Adrenal gland (tissue), 12 donors: ENCODE data around the gene PSMG1. TPM values are rescaled to one million over a fixed set of nuclear protein-coding genes. Genes with fewer than 3 reads are reported as not detected.
"Not testable (repeated sequence)": the region's sequence is repeated elsewhere in the genome, so short reads cannot be mapped to it uniquely, and the experiment has no call there.

ENCODE experiments used
- DNase-seq, 7 donors: peaks; one replicate each; pipeline ENCODE4 v3.0.0-alpha.2; 2019 to 2020
- H3K27ac ChIP-seq, 5 donors: fragments of 200-600 bp; sonication (generic) in 4 of 5; 1 replicate in 3 of 5; 2 replicates in 2 of 5; pipeline versions ENCODE4 v1.5.1 to v1.8.0; 2016 to 2020; ENCODE audit warnings: mild to moderate bottlenecking in 1 of 5
- H3K27me3 ChIP-seq: fragments of 200-600 bp; 2 replicates; pipeline ENCODE4 v1.8.0; 2021
- H3K36me3 ChIP-seq, 2 donors: fragments of 200-600 bp; replicated peaks in 1 of 2; 1 replicate in 1 of 2; 2 replicates in 1 of 2; pipeline versions ENCODE4 v1.5.1 to v1.8.0; 2018 to 2022
- H3K4me1 ChIP-seq, 2 donors: fragments of 200-600 bp; replicated peaks in 1 of 2; 1 replicate in 1 of 2; 2 replicates in 1 of 2; pipeline versions ENCODE4 v1.5.1 to v1.8.0; 2018 to 2021
- H3K4me3 ChIP-seq, 4 donors: fragments of 200-600 bp; sonication (generic) in 3 of 4; one replicate each; pipeline ENCODE4 v1.5.1; 2016 to 2018
- H3K9me3 ChIP-seq, 3 donors: fragments of 200-600 bp; sonication (generic) in 1 of 3; replicated peaks in 1 of 3; 1 replicate in 2 of 3; 2 replicates in 1 of 3; pipeline versions ENCODE4 v1.5.1 to v1.8.0; 2016 to 2021
- CTCF ChIP-seq, 6 experiments: fragments of 450-650 bp in 4 of 6; fragments of 200-600 bp in 2 of 6; sonication (generic) in 1 of 6; IDR thresholded peaks; 1 replicate in 5 of 6; 2 replicates in 1 of 6; pipeline versions ENCODE4 v1.5.1 to v1.8.0; 2016 to 2021; ENCODE audit warnings: antibody characterized with exemption in 6 of 6, mild to moderate bottlenecking in 2 of 6, moderate library complexity in 1 of 6
- POLR2A ChIP-seq, 2 donors: fragments of 450-650 bp; IDR thresholded peaks; one replicate each; pipeline ENCODE4 v1.6.1; 2017; ENCODE audit warnings: antibody characterized with exemption in 2 of 2, mild to moderate bottlenecking in 2 of 2, moderate library complexity in 1 of 2
- WGBS, 4 donors: extraction: QIAGEN DNeasy Blood & Tissue Kit in 2 of 4; methylation state at CpG; one replicate each; pipeline versions ENCODE4 v1.1.5 to v1.1.7; 2013 to 2017; 5-methylcytosine and 5-hydroxymethylcytosine counted together
- intact Hi-C, 2 donors: fragments of 100-400 bp; cut with DNase I; formaldehyde crosslinking; loops; one replicate each; pipeline versions ENCODE4 v1.14.1 to v1.15.0; 2022 to 2023
- polyA plus RNA-seq, 3 donors: library from polyadenylated mRNA; stranded (reverse); fragments of 200-250 nt in 2 of 3; fragments of 350-450 nt in 1 of 3; fragmentation: Illumina TruSeq in 1 of 3; extraction: RNeasy Lipid Tissue Mini Kit (QIAGEN cat#74804) in 1 of 3; gene quantifications; one replicate each; pipeline ENCODE4 v1.2.3, GENCODE V29; 2013 to 2014
- total RNA-seq, 9 donors: library from RNA; depleted of rRNA in 4 of 9; stranded (reverse); fragments of >200 nt in 4 of 9; fragments of 120-200 nt in 1 of 9; fragmentation: NEBNext Ultra II Directional in 1 of 9; extraction: Animal tissue kit (Norgen Biotek cat#: 25700) in 1 of 9; gene quantifications; one replicate each; pipeline versions ENCODE4 v1.1.0 to v1.2.4, GENCODE V29; 2013 to 2023
- donor health status: healthy with polysubstance abuse.
- donor health status: Bipolar disorder and iron deficiency.
- donor health status: DM: yes; HTN: yes; CAD: no.
- donor health status: DM: no; HTN: no; CAD: no.
- donor health status: DM: no; HTN: no; CAD: no.
- donor health status: DM: yes; HTN: yes; CAD: no.

The PSMG1 gene
- total and polyA plus RNA-seq, 12 donors = 19.0 to 104 (median 37.3) TPM

DNA sequence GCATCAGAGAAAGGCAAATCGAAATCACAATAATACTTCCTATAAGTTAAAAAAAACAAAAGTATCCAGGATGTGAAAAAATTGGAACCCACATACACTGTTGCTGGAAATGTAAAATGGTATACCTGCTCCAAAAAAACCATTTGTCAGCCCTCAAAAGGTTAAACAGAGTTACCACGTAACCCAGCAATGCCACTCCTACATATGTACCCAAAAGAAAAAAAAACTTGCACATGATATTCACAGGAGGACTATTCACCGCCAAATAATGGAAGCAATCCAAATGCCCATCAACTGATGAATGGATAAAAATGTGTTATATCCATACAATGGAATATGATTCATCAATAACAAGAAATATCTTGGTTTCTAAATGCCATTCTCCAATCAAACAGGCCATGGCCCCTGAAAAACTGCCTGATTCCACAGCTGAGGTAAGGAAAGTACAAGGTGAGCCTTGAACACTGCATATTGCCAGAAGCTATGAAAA lies 38.8 kb upstream of the PSMG1 start:
- no peak overlapping the region for H3K27ac ChIP-seq
- H3K36me3 ChIP-seq = peaks cover 0 to 42% of the 10 kb centered on the region in 2 donors
- 90 to 94% (median 91%) methylated on average over 3 of the region's 3 CpGs for WGBS, 4 donors

DNA sequence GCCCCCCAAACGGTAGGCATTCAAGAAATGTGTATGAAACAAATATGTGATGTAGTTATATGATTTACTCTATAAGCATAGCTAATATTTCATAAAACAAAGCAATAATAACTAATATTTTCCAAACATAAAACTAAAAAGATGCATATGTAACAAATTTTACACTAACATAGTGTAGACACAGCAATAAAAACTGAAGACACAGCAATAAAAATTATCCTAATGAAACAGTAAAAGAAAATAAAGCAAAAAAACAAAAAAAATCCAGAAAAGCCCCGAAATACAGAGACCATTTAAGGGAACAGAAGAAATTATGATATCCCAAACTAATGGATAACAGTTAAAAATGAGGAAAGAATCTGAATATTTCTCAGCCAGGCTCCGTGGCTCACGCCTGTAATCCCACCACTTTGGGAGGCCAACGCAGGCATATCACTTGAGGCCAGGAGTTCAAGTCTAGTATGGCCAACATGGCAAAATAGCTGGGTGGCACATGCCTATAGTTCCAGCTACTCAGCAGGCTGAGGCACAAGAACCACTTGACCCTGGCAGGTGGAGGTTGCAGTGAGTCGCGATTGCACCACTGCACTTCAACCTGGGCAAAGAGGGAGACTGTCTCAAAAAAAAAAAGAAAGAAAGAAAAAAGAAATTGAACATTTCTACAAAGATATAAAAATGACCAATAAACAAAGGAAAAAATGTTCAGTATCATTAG lies 38.2 kb upstream of the PSMG1 start:
- WGBS, 4 donors = 94 to 96% (median 96%) methylated on average over 7 of the region's 7 CpGs
- H3K4me3 ChIP-seq = no peak overlapping the region
- intact Hi-C loops = loop anchor here in 1 of 2 donors (10.0 kb wide), 1 partner anchor 53 kb away; no protein-coding TSS in a partner anchor
- H3K36me3 ChIP-seq = peaks cover 0 to 41% of the 10 kb centered on the region in 2 donors
- no peak overlapping the region for H3K27ac ChIP-seq
- no peaks in the 10 kb centered on the region for H3K9me3 ChIP-seq
- no peaks in the 10 kb centered on the region for H3K27me3 ChIP-seq
- TF ChIP-seq CTCF (IDR thresholded peaks at IDR 0.05) = no peak
- TF ChIP-seq POLR2A (IDR thresholded peaks at IDR 0.05) = no peak
- no peaks in the 10 kb centered on the region for H3K4me1 ChIP-seq
- DNase-seq = no peak

More for the DNA sequence above, 38.8 kb upstream of the PSMG1 start:
- no peaks in the 10 kb centered on the region for H3K4me1 ChIP-seq
- H3K9me3 ChIP-seq = no peaks in the 10 kb centered on the region
- intact Hi-C loops = loop anchor here in 1 of 2 donors (10.0 kb wide), 1 partner anchor 53 kb away; no protein-coding TSS in a partner anchor
- DNase-seq = no peak
- TF ChIP-seq CTCF (IDR thresholded peaks at IDR 0.05) = no peak
- no peak for TF ChIP-seq POLR2A (IDR thresholded peaks at IDR 0.05)
- no peaks in the 10 kb centered on the region for H3K27me3 ChIP-seq
- no peak overlapping the region for H3K4me3 ChIP-seq

DNA sequence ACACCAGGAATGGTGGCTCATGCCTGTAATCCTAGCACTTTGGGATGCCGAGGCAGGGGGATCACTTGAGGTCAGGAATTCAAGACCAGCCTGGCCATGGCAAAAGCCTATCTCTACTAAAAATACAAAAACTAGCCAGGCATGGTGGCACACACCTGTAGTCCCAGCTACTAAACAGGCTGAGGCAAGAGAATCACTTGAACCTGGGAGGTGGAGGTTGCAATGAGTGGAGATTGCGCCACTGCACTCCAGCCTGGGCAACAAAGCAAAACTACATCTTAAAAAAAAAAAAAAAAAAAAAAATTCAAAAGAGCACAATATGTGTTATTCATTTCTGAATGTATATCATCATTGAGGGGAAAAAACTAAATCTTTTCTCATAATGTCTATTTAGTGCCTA lies 37.6 kb upstream of the PSMG1 start:
- not testable (repeated sequence) for DNase-seq, H3K9me3 ChIP-seq, H3K27ac ChIP-seq, H3K27me3 ChIP-seq, H3K4me1 ChIP-seq, H3K4me3 ChIP-seq
- intact Hi-C loops = loop anchor here in 1 of 2 donors (10.0 kb wide), 1 partner anchor 54 kb away; no protein-coding TSS in a partner anchor
- peaks cover 0 to 40% of the 10 kb centered on the region in 2 donors for H3K36me3 ChIP-seq
- WGBS, 4 donors = 98 to 100% (median 99%) methylated on average over 2 of the region's 2 CpGs

GRCh38 chr21:39220150-39220549 lies 36.9 kb upstream of the PSMG1 start:
- H3K9me3 ChIP-seq = no peaks in the 10 kb centered on the region
- H3K4me3 ChIP-seq = no peak overlapping the region
- intact Hi-C loops = loop anchor here in 1 of 2 donors (10.0 kb wide), 1 partner anchor 55 kb away; no protein-coding TSS in a partner anchor
- H3K4me1 ChIP-seq = no peaks in the 10 kb centered on the region
- H3K36me3 ChIP-seq = peaks cover 0 to 44% of the 10 kb centered on the region in 2 donors
- WGBS, 4 donors = 89 to 95% (median 92%) methylated on average over 3 of the region's 3 CpGs
- no peak overlapping the region for H3K27ac ChIP-seq
- no peaks in the 10 kb centered on the region for H3K27me3 ChIP-seq
- no peak for DNase-seq
- TF ChIP-seq POLR2A (IDR thresholded peaks at IDR 0.05) (no peak), CTCF (IDR thresholded peaks at IDR 0.05) (no peak)
